Measurements from ENCODE around the gene KCNE4.

DNA sequence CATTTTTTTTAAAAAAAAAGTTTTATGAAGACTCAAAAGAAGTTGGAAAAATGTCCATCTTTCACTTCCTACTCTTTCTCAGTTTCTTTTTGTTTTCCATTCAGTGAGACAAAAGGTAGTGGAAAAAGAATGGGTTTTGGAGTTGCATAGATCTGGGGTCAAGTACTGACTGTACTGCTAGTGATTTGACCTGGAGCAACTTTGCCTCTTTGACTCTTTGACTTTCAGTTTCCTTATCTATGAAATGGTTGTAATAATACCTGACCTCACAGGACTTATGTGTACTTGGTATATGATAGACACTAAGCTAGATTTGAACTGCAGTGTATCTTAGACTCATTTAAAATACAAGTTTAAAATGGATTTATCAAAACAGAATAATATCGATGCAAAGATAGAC, 3.5 kb upstream of the KCNE4 start:
- TF ChIP-seq CTCF (conservative IDR thresholded peaks at IDR 0.05 in 1 of 2, IDR thresholded peaks at IDR 0.05 in 1 of 2; ENCODE audit: low read depth in 1 of 2, low read length in 2 of 2) (no peak), EZH2 (IDR thresholded peaks at IDR 0.05; ENCODE audit: low read length, missing control alignments) (no peak)

All from fibroblast of lung (primary cell).